ENCODE results near the gene ARHGAP32.
"Not testable (repeated sequence)": the region's sequence is repeated elsewhere in the genome, so short reads cannot be mapped to it uniquely, and the experiment has no call there.

The ARHGAP32 gene

DNA sequence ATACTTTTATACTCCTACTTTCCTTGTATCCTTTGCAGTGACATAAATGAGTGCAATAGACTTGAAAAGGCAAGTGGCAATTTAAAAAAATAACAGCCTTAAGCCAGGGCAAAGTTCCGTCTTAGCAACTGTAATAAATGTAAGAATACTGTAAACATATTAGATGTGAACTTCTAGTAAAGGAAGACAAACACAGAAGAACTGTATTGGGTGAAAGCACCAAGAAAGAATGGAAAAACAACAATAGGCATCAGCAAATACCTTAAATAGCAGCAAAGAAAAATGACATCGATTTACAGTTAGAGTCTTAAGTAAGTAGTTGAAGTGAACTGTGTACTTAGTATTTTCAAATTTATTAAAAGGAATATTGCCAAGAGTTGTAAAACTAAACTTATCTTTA lies 174.0 kb downstream of the ARHGAP32 start:
- no peak for DNase-seq

GRCh38 chr11:129013737-129014475 lies 178.2 kb downstream of the ARHGAP32 start:
- DNase-seq, result no peak

DNA sequence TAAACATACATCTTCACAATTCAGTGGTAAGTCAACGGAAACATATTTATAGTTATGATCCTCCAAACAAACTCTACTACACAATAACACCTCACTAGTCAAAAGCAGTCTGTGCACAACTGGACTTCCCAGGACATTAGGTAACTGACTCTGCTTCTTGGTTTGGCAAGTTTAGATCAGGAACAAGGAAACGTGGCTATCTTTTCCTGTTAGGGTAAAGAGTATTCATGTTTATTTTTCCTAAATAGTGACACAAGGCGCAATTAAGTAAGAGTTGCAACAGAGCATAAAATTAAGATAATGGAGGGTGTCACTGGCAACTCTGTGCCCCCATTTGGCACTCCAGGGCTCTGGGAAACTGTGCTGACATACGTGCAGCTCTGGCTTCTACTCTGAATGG lies 179.2 kb downstream of the ARHGAP32 start:
- no peak for DNase-seq

GRCh38 chr11:129006161-129006560 lies 186.0 kb downstream of the ARHGAP32 start:
- DNase-seq, result no peak

DNA sequence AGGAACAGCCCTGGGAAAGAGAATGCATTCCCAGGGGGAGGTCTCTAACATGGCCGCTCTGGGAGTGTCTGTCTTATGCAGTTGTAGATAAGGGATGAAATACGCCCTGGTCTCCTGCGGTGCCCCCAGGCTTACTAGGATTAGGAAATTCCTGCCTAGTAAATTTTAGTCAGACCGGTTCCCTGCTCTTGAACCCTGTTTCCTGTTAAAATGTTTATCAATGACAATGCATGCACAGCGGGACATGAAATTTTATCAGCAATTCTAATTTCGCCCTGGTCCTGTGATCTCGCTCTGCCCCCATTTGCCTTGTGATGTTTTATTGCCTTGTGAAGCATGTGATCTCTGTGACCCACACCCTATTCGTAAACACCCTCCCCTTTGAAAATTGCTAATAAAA lies 193.0 kb downstream of the ARHGAP32 start:
- not testable (repeated sequence) for DNase-seq

GRCh38 chr11:128988242-128988970 lies 203.7 kb downstream of the ARHGAP32 start:
- DNase-seq, result no peak

- no peak for DNase-seq
These were observed 206.2 kb downstream of the ARHGAP32 start for GRCh38 chr11:128985880-128986279.

DNA sequence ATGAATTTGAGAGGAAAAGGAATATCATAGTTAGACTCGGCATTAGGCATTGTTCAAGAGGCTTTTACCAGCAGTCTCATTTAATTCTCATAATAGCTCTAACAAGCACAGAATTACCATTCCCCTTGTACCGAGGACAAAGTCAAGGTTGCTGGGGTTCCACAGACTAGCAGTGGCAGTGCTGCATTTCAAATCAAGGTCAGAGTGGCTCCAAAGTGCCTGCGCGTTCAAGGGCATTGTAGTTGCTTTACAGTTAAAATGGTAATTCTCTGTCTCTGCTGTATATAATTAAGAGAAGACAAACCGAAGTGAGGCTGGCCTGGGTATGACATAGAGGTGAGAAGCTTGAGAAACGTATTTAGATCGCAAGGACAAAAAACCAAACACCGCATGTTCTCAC lies 209.1 kb downstream of the ARHGAP32 start:
- DNase-seq, result no peak

- no peak for DNase-seq
These were observed 210.9 kb downstream of the ARHGAP32 start for GRCh38 chr11:128981254-128981653.

- DNase-seq, result no peak
These were observed 221.4 kb downstream of the ARHGAP32 start for GRCh38 chr11:128970598-128971190.

- DNase-seq, result no peak
These were observed 223.2 kb downstream of the ARHGAP32 start for GRCh38 chr11:128968916-128969315.

- DNase-seq, result no peak
These were observed 224.5 kb downstream of the ARHGAP32 start for GRCh38 chr11:128967578-128967977.

DNA sequence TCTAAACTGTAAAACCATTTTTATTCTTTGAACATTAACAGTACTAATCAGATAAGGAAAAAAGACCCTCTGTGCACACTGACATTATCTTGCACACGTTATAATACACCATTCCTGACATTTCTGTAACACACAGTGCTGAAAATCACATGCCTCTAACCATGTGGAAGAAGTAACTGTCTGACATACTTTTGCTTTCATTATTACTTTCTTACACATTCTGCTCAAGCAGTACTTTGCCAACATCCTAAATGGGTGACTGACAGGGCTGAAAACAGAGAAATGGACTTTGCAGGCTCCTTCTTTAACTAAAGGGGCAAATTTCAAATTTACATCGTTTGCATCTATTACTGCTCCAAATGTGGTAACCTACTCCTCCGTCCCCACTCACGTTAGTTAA lies 226.6 kb downstream of the ARHGAP32 start:
- DNase-seq, result no peak

DNA sequence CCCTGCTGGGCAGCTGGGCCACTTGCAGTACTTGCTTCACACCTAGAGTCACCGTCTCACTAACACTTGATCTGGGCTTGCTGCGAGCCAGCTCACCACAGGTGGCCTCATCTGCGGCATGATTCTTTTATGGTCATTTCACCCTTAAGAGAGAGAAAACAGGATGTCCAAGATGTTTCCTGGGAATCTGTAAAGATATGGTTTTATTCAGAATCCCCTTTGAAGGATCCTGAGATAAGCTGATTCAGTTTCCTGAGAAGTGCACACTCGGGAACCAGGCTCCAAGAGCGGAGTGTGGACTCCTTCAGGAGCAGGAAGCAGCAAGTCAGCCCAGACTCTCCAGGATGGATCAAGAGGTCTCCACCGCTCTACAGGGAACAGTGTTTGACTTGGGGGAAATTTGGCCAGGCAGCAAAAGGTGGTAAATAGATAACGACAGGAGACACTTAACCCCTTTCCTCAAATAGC lies 227.6 kb downstream of the ARHGAP32 start:
- DNase-seq, result no peak

GRCh38 chr11:128963744-128964325 lies 228.3 kb downstream of the ARHGAP32 start:
- DNase-seq, result no peak

- no peak for DNase-seq
These were observed 229.2 kb downstream of the ARHGAP32 start for GRCh38 chr11:128962896-128963295.

DNA sequence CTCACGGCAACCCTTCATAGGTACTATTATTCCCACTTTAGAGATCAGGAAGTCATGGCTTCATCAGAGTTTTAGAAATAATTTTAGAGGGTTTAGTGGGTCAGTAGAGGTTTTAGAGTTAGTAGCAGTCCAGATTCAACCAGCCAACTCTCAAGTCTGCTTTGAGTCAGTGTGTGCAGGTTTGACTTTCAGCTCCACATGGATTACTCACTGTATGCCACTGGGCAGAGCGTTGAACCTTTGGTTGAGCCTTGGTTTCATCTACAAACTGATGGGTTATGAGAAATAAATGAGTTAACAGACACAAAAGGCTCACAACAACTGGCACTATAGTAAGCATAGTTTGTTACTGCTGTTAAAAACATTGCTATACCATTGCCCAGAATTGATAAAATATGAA lies 230.5 kb downstream of the ARHGAP32 start:
- DNase-seq, result no peak

- DNase-seq, result no peak
These were observed 235.0 kb downstream of the ARHGAP32 start for GRCh38 chr11:128957202-128957482.

- peak; percentile 53 for DNase-seq
These were observed 235.5 kb downstream of the ARHGAP32 start for GRCh38 chr11:128956401-128957201.

- DNase-seq, result no peak
These were observed 236.5 kb downstream of the ARHGAP32 start for GRCh38 chr11:128955636-128956035.

- DNase-seq, result no peak
These were observed 239.0 kb downstream of the ARHGAP32 start for GRCh38 chr11:128953151-128953550.

- no peak for DNase-seq
These were observed 242.2 kb downstream of the ARHGAP32 start for GRCh38 chr11:128949791-128950454.

All from femur (tissue), 1 donor.